ENCODE data around the gene WWOX.

GRCh38 chr16:78228704-78229103 is 129.2 kb downstream of the WWOX start:
- TF ChIP-seq YY1 (IDR thresholded peaks at IDR 0.05; ENCODE audit: insufficient read depth, insufficient read length) (no peak), SUZ12 (IDR thresholded peaks at IDR 0.05; ENCODE audit: extremely low read depth, insufficient read depth, insufficient read length) (no peak), ZNF274 (IDR thresholded peaks at IDR 0.05; ENCODE audit: low read depth, low read length) (no peak)

Measured in NT2/D1 (cell line).